Skeletal muscle tissue (tissue), 4 donors: ENCODE measurements around the gene GNE. TPM values are rescaled to one million over a fixed set of nuclear protein-coding genes. Genes with fewer than 3 reads are reported as not detected.
"Not testable (repeated sequence)": the region's sequence is repeated elsewhere in the genome, so short reads cannot be mapped to it uniquely, and the experiment has no call there.

ENCODE experiments used
- H3K27ac ChIP-seq: one replicate; pipeline ENCODE4 v1.7.0; 2013; ENCODE audit warnings: mild to moderate bottlenecking, low read depth, low read length, inconsistent platforms
- H3K27me3 ChIP-seq, 3 donors: one replicate each; pipeline ENCODE4 v1.7.0; 2013; ENCODE audit warnings: low read length in 3 of 3; ENCODE audit not compliant: control insufficient read depth in 3 of 3, insufficient read depth in 3 of 3
- H3K36me3 ChIP-seq, 3 donors: one replicate each; pipeline ENCODE4 v1.7.0; 2013; ENCODE audit warnings: low read length in 3 of 3; ENCODE audit not compliant: control insufficient read depth in 3 of 3, insufficient read depth in 3 of 3
- H3K4me1 ChIP-seq, 3 donors: one replicate each; pipeline ENCODE4 v1.7.0; 2013; ENCODE audit warnings: low read length in 3 of 3, mild to moderate bottlenecking in 3 of 3; ENCODE audit not compliant: control insufficient read depth in 3 of 3, insufficient read depth in 3 of 3
- H3K4me3 ChIP-seq, 3 donors: one replicate each; pipeline ENCODE4 v1.7.0; 2013; ENCODE audit warnings: low read length in 3 of 3
- H3K9ac ChIP-seq, 3 donors: one replicate each; pipeline ENCODE4 v1.7.0; 2013; ENCODE audit warnings: low read length in 3 of 3, mild to moderate bottlenecking in 3 of 3, moderate library complexity in 2 of 3, low read depth in 1 of 3
- H3K9me3 ChIP-seq, 3 donors: one replicate each; pipeline ENCODE4 v1.7.0; 2013; ENCODE audit warnings: low read length in 3 of 3; ENCODE audit not compliant: control insufficient read depth in 3 of 3
- total RNA-seq: library from RNA; depleted of rRNA; stranded (reverse); fragments of >200 nt; gene quantifications from one replicate; pipeline ENCODE4 v1.2.3, GENCODE V29; 2014
- donor health status: Osteomylitis.

GNE gene
- total RNA-seq, 1 donor from 2014 or later: 15.1 TPM

DNA sequence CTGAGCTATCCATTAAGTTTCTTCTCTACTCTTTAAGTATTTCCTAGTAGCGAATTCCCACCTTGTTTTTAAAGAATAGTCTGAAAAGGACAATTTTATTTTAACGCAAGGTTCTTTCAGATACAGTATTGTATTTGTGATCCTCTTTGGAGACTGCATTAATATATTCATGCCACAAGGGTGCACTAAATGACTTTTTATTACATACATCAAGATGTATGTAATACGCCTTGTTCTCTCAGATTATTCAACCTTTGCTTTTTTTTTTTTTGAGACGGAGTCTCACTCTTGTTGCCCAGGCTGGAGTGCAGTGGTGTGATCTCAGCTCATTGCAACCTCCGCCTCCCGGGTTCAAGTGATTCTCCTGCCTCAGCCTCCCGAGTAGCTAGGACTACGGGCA is 10.2 kb downstream of the GNE start:
- H3K36me3 ChIP-seq: peaks cover 9 to 15% (median 15%) of the 10 kb centered on the region in 3 donors
- H3K9ac ChIP-seq, H3K27me3 ChIP-seq: not testable (repeated sequence)

DNA sequence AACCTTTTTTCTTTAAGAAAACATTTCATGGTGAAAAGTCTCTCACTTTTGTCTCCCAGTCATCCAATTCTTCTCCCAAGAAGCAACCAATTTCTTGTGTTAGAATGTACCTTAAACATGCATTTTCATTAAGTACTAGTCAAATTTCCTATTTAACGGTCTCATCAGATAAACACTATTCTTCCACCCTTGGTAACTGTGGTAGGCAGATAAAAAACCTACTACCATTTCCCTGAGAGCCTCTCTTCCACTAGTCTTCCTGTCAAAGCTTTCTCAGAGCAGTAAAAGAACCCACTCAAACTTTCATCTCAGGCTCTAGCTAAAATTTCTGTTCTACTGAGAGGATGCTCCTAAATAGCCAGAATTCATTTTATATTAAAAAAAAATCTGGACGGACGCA is 10.9 kb downstream of the GNE start:
- no peak overlapping the region for H3K9ac ChIP-seq
- H3K4me3 ChIP-seq: no peak overlapping the region
- peaks cover 12 to 20% (median 15%) of the 10 kb centered on the region in 3 donors for H3K36me3 ChIP-seq
- H3K27ac ChIP-seq: no peak overlapping the region
- H3K4me1 ChIP-seq: peaks cover 0 to 6% (median 2%) of the 10 kb centered on the region in 3 donors
- no peaks in the 10 kb centered on the region for H3K27me3 ChIP-seq
- no peaks in the 10 kb centered on the region for H3K9me3 ChIP-seq

More for the DNA sequence above, 10.2 kb downstream of the GNE start:
- H3K9me3 ChIP-seq, H3K4me3 ChIP-seq, H3K4me1 ChIP-seq, H3K27ac ChIP-seq: not testable (repeated sequence)

DNA sequence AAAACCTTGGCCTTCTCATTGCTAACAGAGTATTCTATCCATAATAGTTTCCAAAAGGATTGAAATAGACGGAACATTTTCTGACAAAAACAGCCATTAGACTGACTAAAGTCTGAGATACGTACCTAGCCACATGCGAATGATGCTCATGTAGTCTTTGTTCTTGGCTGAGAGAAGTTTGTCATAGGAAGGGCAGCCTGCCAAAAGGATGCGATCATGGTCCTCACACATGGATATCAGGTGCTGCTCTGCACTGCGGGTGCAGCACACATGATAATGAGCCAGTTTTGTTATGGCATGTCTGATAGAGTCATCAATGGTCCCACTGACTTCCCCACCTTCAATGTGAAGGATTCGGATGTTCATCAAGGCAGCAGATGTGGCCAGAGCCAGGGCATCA is 12.3 kb downstream of the GNE start:
- Histone ChIP-seq H3K9ac (no peak overlapping the region), H3K36me3 (peaks cover 12 to 23% (median 15%) of the 10 kb centered on the region in 3 donors), H3K27ac (no peak overlapping the region), H3K9me3 (no peaks in the 10 kb centered on the region), H3K4me1 (peaks cover 0 to 6% (median 0%) of the 10 kb centered on the region in 3 donors), H3K27me3 (no peaks in the 10 kb centered on the region), H3K4me3 (no peak overlapping the region)

DNA sequence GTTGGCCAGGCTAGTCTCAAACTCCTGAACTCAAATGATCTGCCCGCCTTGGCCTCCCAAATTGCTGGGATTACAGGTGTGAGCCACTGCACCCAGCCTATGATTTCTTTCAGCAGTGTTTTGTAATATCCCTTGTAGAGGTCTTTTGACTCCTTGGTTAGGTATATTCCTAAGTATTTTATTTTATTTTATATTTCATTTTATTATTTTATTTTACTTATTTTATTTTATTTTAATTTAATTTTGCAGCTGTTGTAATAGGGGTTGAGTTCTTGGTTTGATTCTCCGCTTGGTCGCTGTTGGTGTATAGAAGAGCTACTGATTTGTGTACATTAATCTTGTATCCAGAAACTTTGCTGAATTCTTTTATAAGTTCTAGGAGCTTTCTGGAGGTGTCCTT is 18.6 kb downstream of the GNE start:
- H3K9me3 ChIP-seq, H3K4me3 ChIP-seq, H3K9ac ChIP-seq, H3K4me1 ChIP-seq, H3K27ac ChIP-seq, H3K27me3 ChIP-seq: not testable (repeated sequence)
- peaks cover 4 to 13% (median 8%) of the 10 kb centered on the region in 3 donors for H3K36me3 ChIP-seq

DNA sequence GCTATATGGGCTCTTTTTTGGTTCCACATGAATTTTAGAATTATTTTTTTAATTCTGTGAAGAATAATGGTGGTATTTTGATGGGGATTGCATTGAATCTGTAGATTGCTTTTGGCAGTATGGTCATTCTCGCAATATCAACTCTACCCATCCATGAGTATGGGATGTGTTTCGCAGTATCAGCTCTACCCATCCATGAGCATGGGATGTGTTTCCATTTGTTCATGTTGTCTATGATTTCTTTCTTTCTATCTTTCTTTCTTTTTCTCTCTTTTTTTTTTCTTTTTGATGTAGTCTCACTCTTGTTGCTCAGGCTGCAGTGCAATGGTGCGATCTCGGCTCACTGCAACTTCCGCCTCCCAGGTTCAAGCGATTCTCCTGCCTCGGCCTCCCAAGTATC is 19.0 kb downstream of the GNE start:
- H3K9me3 ChIP-seq, H3K27ac ChIP-seq, H3K9ac ChIP-seq, H3K27me3 ChIP-seq, H3K4me1 ChIP-seq, H3K4me3 ChIP-seq: not testable (repeated sequence)
- peaks cover 4 to 16% (median 13%) of the 10 kb centered on the region in 3 donors for H3K36me3 ChIP-seq

DNA sequence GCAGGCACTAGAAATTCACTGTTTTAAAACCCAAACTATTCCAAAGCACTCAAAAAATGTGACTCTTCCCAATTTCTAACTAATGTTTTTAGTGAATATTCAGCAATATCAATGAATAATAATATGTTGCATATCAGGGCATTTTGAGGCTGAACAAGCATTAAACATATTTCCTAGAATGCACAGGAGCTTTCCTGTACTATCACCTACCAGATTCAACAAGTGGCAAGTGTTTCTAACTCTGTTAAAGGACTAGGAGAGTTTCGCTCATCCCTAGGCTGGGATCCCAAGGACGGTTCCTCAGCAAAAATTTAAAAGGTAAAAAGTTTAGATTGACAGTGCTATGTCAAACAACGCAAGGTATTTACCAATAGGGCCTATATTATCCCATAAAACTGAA is 21.0 kb downstream of the GNE start:
- peaks cover 5 to 22% (median 20%) of the 10 kb centered on the region in 3 donors for H3K36me3 ChIP-seq
- H3K27me3 ChIP-seq: no peaks in the 10 kb centered on the region
- H3K9ac ChIP-seq: no peak overlapping the region
- no peaks in the 10 kb centered on the region for H3K9me3 ChIP-seq
- no peaks in the 10 kb centered on the region for H3K4me1 ChIP-seq
- H3K27ac ChIP-seq: no peak overlapping the region
- H3K4me3 ChIP-seq: no peak overlapping the region

DNA sequence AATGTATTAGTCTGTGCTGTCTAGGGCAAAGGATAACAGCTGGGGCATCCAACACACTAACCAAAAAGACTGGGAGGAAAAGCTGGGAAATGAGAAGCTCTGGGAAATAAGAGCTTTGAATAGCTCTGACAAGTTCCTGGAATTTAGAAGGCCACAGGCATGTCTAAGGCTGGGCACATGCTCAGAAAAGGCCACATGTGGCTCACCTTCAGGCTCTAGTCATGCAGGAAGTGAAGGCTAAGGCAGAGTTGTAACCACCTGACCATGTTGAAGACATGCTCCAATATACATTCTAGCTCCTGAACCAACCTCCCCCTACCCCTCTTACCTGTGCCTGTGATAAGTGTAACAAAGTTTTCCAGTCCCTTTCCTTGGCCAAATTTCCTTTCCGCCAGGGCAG is 35.8 kb downstream of the GNE start:
- Histone ChIP-seq H3K36me3 (peaks cover 51 to 74% (median 64%) of the 10 kb centered on the region in 3 donors), H3K4me1 (peaks cover 0 to 6% (median 1%) of the 10 kb centered on the region in 3 donors), H3K27ac (no peak overlapping the region), H3K9me3 (peaks cover 3 to 4% (median 3%) of the 10 kb centered on the region in 3 donors), H3K9ac (no peak overlapping the region), H3K4me3 (no peak overlapping the region), H3K27me3 (no peaks in the 10 kb centered on the region)

DNA sequence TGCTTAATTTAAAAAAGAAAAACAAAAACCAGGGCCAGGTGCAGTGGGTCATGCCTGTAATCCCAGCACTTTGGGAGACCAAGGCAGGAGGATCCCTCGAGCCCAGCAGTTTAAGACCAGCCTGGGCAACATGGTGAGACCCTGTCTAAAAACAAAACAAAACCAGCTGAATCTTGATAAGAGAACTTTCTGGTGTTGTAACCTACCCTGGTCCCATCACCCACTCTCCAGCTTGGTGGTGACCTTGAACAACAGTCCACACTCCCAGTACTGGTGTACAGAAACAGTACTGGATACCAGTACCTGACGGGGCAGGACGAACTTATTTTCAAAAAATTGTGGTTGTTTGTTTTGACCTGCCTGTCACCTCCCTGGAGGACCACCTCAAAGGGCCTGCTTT is 36.6 kb downstream of the GNE start:
- Histone ChIP-seq H3K36me3 (peaks cover 49 to 73% (median 67%) of the 10 kb centered on the region in 3 donors), H3K4me1 (peaks cover 0 to 6% (median 5%) of the 10 kb centered on the region in 3 donors), H3K4me3 (no peak overlapping the region), H3K9ac (no peak overlapping the region), H3K27me3 (no peaks in the 10 kb centered on the region), H3K27ac (no peak overlapping the region), H3K9me3 (peaks cover 3 to 4% (median 3%) of the 10 kb centered on the region in 3 donors)

DNA sequence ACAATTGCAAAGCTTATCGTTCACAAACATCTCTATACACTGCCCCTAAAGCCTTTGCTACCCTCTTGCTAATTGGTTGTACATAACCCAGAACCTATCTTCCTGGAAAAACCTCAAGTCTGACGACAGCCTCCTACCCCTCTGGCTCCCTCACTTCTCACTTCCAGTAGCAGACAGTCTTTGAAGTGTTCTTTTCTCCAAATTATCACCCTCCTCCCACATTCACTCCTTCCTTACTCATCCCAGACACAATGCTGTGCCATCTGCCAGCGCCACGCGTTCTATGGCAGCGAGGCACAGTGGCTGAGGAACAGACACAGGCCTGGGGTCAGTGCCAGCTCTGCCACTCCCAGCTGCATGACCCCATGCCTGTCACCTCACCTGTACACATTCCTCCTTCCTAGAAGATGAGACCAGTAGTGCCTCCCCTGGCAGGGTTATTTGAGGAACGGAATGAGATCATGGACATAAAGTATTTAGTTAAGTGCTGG is 39.8 kb downstream of the GNE start:
- peaks cover 43 to 61% (median 55%) of the 10 kb centered on the region in 3 donors for H3K36me3 ChIP-seq
- peaks cover 5 to 20% (median 17%) of the 10 kb centered on the region in 3 donors for H3K4me1 ChIP-seq
- no peak overlapping the region for H3K4me3 ChIP-seq
- no peak overlapping the region for H3K27ac ChIP-seq
- H3K27me3 ChIP-seq: no peaks in the 10 kb centered on the region
- peaks cover 3 to 4% (median 3%) of the 10 kb centered on the region in 3 donors for H3K9me3 ChIP-seq
- H3K9ac ChIP-seq: no peak overlapping the region

DNA sequence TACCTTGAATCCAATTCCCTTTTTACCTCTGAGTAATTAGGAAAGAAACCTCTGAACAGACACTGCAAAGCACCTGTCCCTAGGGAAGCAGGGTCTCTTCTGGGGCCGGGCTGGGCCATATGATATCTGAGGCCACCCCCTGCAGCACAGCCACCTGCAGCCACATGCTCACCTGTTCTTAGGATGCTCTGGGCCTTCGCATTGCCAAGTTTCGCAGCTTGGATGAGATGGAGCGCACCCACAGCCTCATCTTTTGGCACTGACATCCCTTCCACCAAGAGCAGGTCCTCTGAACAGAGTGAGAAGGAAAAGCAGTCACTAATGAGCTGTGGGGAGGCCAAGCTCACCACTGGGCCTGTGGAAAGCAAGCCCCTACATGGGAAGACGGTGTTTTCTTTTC is 40.2 kb downstream of the GNE start:
- Histone ChIP-seq H3K9me3 (peaks cover 3 to 4% (median 3%) of the 10 kb centered on the region in 3 donors), H3K4me1 (peaks cover 8 to 20% (median 18%) of the 10 kb centered on the region in 3 donors), H3K9ac (no peak overlapping the region), H3K36me3 (peaks cover 41 to 60% (median 51%) of the 10 kb centered on the region in 3 donors), H3K27ac (no peak overlapping the region), H3K27me3 (no peaks in the 10 kb centered on the region), H3K4me3 (no peak overlapping the region)
